Measurements from ENCODE around the gene USP15. TPM values are rescaled to one million over a fixed set of nuclear protein-coding genes. Genes with fewer than 3 reads are reported as not detected.

The USP15 gene
- 100 to 1,000 TPM; 156 to 224 (median 180) TPM for total RNA-seq
- 100 to 1,000 TPM in 1 of 2 donors, 10 to 100 TPM in 1; 72.5 to 102 TPM for polyA plus RNA-seq
- total RNA-seq: 251 reads per million, percentile 95 among the genes with 10 or more reads in this experiment

DNA sequence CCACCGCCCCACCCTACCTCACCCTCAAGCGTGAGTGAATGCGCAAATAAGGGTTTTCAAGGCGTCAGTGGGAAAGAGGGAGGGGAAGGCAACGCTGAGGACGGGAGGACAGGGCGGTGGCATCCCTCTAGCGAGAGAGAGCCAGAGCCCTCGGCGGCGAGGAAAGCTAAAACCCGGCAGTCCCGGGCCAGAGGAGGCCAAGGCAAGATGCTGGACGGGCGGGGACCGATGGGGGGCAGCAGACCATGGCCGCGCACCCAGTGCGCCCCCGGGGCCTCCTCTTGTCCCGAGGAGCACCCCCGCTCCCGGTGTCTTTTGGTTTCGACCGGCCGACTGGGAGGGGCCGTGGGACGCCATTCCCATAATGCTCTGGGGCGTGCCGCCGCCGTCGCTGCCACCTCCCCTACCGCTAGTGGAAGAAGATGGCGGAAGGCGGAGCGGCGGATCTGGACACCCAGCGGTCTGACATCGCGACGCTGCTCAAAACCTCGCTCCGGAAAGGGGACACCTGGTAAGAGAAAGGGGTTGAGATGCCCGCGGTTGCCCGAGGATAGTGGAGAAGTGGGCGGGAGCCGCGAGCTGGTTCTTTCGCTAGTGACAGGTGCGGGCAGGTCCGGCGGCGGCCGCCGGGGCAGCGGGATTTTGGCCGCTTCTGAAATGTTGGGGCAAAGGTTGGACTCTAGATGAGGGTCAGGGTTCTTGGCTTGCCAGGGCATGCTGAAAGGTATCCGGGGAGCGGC is at the start of gene USP15:
USP15 (plus strand) TSS at position 412 of the 740 bp plus-strand sequence; CDS start at position 423, 11 bp downstream.
- peak; percentile 92 to 96 (median 96) for DNase-seq
- intact Hi-C loops (cut with micrococcal nuclease): loop anchor here (1.0 to 10.0 kb wide), 16 partner anchors 9 to 1963 kb away; partner anchors contain the start of genes MON2 (in 2 of the 2) and KICS2 (in 1 of the 2)
- peaks cover 0 to 3% (median 0%) of the 10 kb centered on the region in 5 donors for H3K27me3 Mint-ChIP-seq
- no peaks in the 10 kb centered on the region for H3K9me3 Mint-ChIP-seq
- H3K36me3 Mint-ChIP-seq: peaks cover 0 to 24% (median 9%) of the 10 kb centered on the region in 5 donors
- Histone ChIP-seq H3K4me1 (ENCODE audit: control insufficient read depth in 2 of 2, insufficient read depth in 2 of 2, low read length in 2 of 2) (peaks cover 46 to 49% of the 10 kb centered on the region in 2 donors), H3K27ac (ENCODE audit: low read depth, low read length) (peak within 1 kb of the TSS; percentile 98), H3K4me3 (ENCODE audit: low read length) (peak within 1 kb of the TSS; percentile 96), H3K9me3 (ENCODE audit: control insufficient read depth in 2 of 3, low read length in 3 of 3) (no peaks in the 10 kb centered on the region), H3K27me3 (ENCODE audit: control insufficient read depth in 2 of 2, insufficient read depth in 2 of 2, low read length in 2 of 2) (no peaks in the 10 kb centered on the region), H3K36me3 (ENCODE audit: control insufficient read depth in 2 of 3, insufficient read depth in 3 of 3, low read length in 3 of 3) (peaks cover 0 to 10% (median 0%) of the 10 kb centered on the region in 3 experiments)
- peak within 1 kb of the TSS; percentile 97 to 99 (median 98) for H3K27ac Mint-ChIP-seq
- H3K4me3 Mint-ChIP-seq: peak within 1 kb of the TSS; percentile 90 to 100 (median 96)
- peaks cover 28 to 69% (median 62%) of the 10 kb centered on the region in 7 donors for H3K4me1 Mint-ChIP-seq
- ATAC-seq: peak; percentile 91
- ChIA-PET POLR2A (interaction anchor here (0.8 to 2.2 kb wide), 13 partner anchors 8 to 342 kb away, joined by 3 to 20 read pairs (median 4); no protein-coding TSS in a partner anchor), CTCF (interaction anchor here (0.6 to 1.0 kb wide), 2 partner anchors 9 to 30 kb away, joined by 3 read pairs; no protein-coding TSS in a partner anchor)

DNA sequence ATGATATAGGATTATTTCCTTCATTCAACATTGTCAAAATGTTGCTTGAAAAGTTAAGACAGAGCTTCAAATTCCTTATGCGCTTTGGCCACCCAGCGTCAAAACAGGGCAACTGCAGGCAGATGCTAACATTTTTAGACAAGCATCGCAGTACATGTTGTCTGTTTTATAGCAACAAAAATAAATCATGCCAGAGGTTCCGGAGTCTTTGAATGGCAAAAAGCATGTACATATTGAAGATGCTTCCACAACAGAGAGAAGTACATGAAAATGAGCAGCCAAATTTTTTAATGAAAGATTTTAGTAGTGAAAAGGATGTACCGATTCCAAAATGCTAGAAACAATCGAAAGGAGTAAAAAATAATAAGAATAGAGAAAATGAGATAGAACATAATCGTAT is 49.8 kb upstream of the USP15 start:
- no peaks in the 10 kb centered on the region for H3K9me3 ChIP-seq (ENCODE audit: control insufficient read depth in 2 of 3, low read length in 3 of 3)
- H3K27ac ChIP-seq (ENCODE audit: low read depth, low read length): no peak overlapping the region
- intact Hi-C loops (cut with micrococcal nuclease): loop anchor here in 1 of 2 donors (1.0 kb wide), 1 partner anchor 18 kb away; a partner anchor contains a TSS
- peaks cover 0 to 11% of the 10 kb centered on the region in 2 donors for H3K4me1 ChIP-seq (ENCODE audit: control insufficient read depth in 2 of 2, insufficient read depth in 2 of 2, low read length in 2 of 2)
- Mint-ChIP-seq H3K4me3 (peak overlapping the region in 4 of 10 donors; percentile 3 to 30 (median 4)), H3K36me3 (peaks cover 0 to 6% (median 0%) of the 10 kb centered on the region in 5 donors), H3K27me3 (peaks cover 0 to 14% (median 0%) of the 10 kb centered on the region in 5 donors), H3K9me3 (peaks cover 0 to 7% (median 0%) of the 10 kb centered on the region in 11 donors), H3K4me1 (peaks cover 14 to 39% (median 29%) of the 10 kb centered on the region in 7 donors), H3K27ac (peak overlapping the region in 1 of 9 donors; percentile 4)
- H3K36me3 ChIP-seq (ENCODE audit: control insufficient read depth in 2 of 3, insufficient read depth in 3 of 3, low read length in 3 of 3): no peaks in the 10 kb centered on the region
- ATAC-seq: peak; percentile 60
- CTCF ChIA-PET: interaction anchor here (0.6 to 1.8 kb wide), 9 partner anchors 13 to 227 kb away, joined by 3 to 5 read pairs (median 3); a partner anchor contains a TSS
- H3K27me3 ChIP-seq (ENCODE audit: control insufficient read depth in 2 of 2, insufficient read depth in 2 of 2, low read length in 2 of 2): no peaks in the 10 kb centered on the region
- peak in 5 of 9 donors; percentile 34 to 47 (median 43) for DNase-seq
- no peak overlapping the region for H3K4me3 ChIP-seq (ENCODE audit: low read length)
- POLR2A ChIA-PET: interaction anchor here (0.8 to 1.5 kb wide), 3 partner anchors 49 to 52 kb away, joined by 3 to 4 read pairs (median 4); partner anchors contain the start of gene USP15

DNA sequence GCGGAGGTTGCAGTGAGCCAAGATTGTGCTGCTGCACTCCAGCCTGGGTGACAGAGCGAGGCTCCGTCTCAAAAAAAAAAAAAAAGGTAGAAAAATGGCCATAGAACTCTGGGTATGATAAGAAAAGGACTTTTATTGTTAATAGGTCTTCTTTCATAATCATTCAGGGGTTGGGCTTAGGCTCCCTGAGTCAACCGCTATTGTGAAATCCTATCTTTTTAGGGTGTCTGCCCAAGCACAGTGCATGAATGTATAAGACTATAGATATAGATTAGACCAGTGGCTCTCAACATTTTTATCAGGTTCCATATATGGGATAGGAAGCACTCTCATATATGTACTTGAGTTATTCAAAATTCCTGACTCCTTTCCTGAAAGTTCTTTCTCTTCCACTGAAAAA is 48.7 kb upstream of the USP15 start:
- peaks cover 0 to 21% of the 10 kb centered on the region in 2 donors for H3K4me1 ChIP-seq (ENCODE audit: control insufficient read depth in 2 of 2, insufficient read depth in 2 of 2, low read length in 2 of 2)
- Mint-ChIP-seq H3K9me3 (peaks cover 0 to 5% (median 0%) of the 10 kb centered on the region in 11 donors), H3K36me3 (peaks cover 0 to 3% (median 0%) of the 10 kb centered on the region in 5 donors), H3K4me3 (no peak overlapping the region), H3K4me1 (peaks cover 14 to 50% (median 36%) of the 10 kb centered on the region in 7 donors), H3K27ac (no peak overlapping the region), H3K27me3 (peaks cover 0 to 11% (median 0%) of the 10 kb centered on the region in 5 donors)
- ChIA-PET CTCF (interaction anchor here (0.6 to 1.8 kb wide), 6 partner anchors 14 to 336 kb away, joined by 3 to 5 read pairs (median 3); no protein-coding TSS in a partner anchor), POLR2A (no interaction called here)
- H3K4me3 ChIP-seq (ENCODE audit: low read length): no peak overlapping the region
- H3K27me3 ChIP-seq (ENCODE audit: control insufficient read depth in 2 of 2, insufficient read depth in 2 of 2, low read length in 2 of 2): no peaks in the 10 kb centered on the region
- DNase-seq (no peak), ATAC-seq (peak; percentile 74)
- H3K36me3 ChIP-seq (ENCODE audit: control insufficient read depth in 2 of 3, insufficient read depth in 3 of 3, low read length in 3 of 3): no peaks in the 10 kb centered on the region
- intact Hi-C loops (cut with micrococcal nuclease): no loop called here
- H3K9me3 ChIP-seq (ENCODE audit: control insufficient read depth in 2 of 3, low read length in 3 of 3): no peaks in the 10 kb centered on the region
- no peak overlapping the region for H3K27ac ChIP-seq (ENCODE audit: low read depth, low read length)

DNA sequence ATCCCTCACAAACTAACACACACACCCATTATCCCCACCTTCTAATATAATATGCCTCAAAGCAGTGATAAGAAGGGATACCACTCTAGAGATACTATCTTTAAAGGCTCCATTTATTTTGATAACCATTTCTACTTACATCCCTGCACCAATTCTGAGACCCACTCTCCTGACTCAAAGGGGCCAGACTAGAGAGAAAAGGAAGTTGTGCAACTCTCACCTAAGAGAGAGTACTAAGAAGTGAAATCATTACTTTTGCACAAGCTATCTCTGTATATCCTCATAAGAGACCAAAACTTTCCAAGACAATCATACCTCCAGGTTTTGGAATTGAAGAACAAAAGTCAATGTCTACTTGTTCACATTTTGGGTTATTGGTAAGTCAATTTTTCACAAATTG is 45.4 kb upstream of the USP15 start:
- H3K36me3 ChIP-seq (ENCODE audit: control insufficient read depth in 2 of 3, insufficient read depth in 3 of 3, low read length in 3 of 3): no peaks in the 10 kb centered on the region
- no peaks in the 10 kb centered on the region for H3K9me3 ChIP-seq (ENCODE audit: control insufficient read depth in 2 of 3, low read length in 3 of 3)
- no peaks in the 10 kb centered on the region for H3K36me3 Mint-ChIP-seq
- POLR2A ChIA-PET: interaction anchor here (0.8 kb wide), 1 partner anchor 44 kb away, joined by 3 read pairs; no protein-coding TSS in a partner anchor
- DNase-seq (peak in 1 of 9 donors; percentile 14), ATAC-seq (peak; percentile 44)
- H3K27me3 Mint-ChIP-seq: peaks cover 0 to 14% (median 0%) of the 10 kb centered on the region in 5 donors
- H3K4me3 ChIP-seq (ENCODE audit: low read length): no peak overlapping the region
- intact Hi-C loops (cut with micrococcal nuclease): loop anchor here (1.0 to 2.0 kb wide), 2 partner anchors 36 to 45 kb away; partner anchors contain the start of gene USP15 (in 1 of the 2)
- peaks cover 14 to 61% (median 42%) of the 10 kb centered on the region in 7 donors for H3K4me1 Mint-ChIP-seq
- H3K9me3 Mint-ChIP-seq: peaks cover 0 to 5% (median 0%) of the 10 kb centered on the region in 11 donors
- no peaks in the 10 kb centered on the region for H3K27me3 ChIP-seq (ENCODE audit: control insufficient read depth in 2 of 2, insufficient read depth in 2 of 2, low read length in 2 of 2)
- peaks cover 0 to 22% of the 10 kb centered on the region in 2 donors for H3K4me1 ChIP-seq (ENCODE audit: control insufficient read depth in 2 of 2, insufficient read depth in 2 of 2, low read length in 2 of 2)
- CTCF ChIA-PET: no interaction called here
- H3K27ac ChIP-seq (ENCODE audit: low read depth, low read length): no peak overlapping the region
- peak overlapping the region in 8 of 10 donors; percentile 2 to 80 (median 67) for H3K4me3 Mint-ChIP-seq
- H3K27ac Mint-ChIP-seq: peak overlapping the region in 7 of 9 donors; percentile 38 to 90 (median 77)

DNA sequence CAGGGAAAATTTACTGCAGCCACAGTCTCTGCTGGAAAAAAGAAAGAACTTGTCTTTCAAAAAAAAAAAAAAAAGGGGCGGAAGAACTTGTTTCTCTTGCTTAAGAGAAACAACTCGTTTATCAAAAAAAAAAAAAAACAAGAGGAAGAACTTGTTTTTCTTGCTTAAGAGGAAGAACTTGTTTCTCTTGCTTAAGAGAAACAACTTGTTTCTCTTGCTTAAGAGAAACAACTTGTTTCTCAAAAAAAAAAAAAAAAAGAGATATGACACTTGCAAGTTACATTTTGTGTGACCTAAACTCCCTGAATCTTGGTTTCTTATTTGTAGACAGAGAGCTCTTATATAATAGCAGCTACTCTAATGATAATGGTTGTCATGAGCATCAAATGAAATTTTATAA is 44.7 kb upstream of the USP15 start:
- H3K4me1 ChIP-seq (ENCODE audit: control insufficient read depth in 2 of 2, insufficient read depth in 2 of 2, low read length in 2 of 2): peaks cover 0 to 22% of the 10 kb centered on the region in 2 donors
- H3K36me3 ChIP-seq (ENCODE audit: control insufficient read depth in 2 of 3, insufficient read depth in 3 of 3, low read length in 3 of 3): no peaks in the 10 kb centered on the region
- DNase-seq (peak in 3 of 9 donors; percentile 31 to 49 (median 45)), ATAC-seq (no peak)
- H3K27ac Mint-ChIP-seq: peak overlapping the region; percentile 57 to 90 (median 74)
- ChIA-PET POLR2A (interaction anchor here (0.8 to 1.0 kb wide), 2 partner anchors 44 to 57 kb away, joined by 3 read pairs; no protein-coding TSS in a partner anchor), CTCF (no interaction called here)
- H3K9me3 Mint-ChIP-seq: peaks cover 0 to 6% (median under 1%) of the 10 kb centered on the region in 11 donors
- peaks cover 11 to 57% (median 39%) of the 10 kb centered on the region in 7 donors for H3K4me1 Mint-ChIP-seq
- no peak overlapping the region for H3K4me3 ChIP-seq (ENCODE audit: low read length)
- H3K36me3 Mint-ChIP-seq: peaks cover 0 to 2% (median 0%) of the 10 kb centered on the region in 5 donors
- H3K4me3 Mint-ChIP-seq: peak overlapping the region; percentile 16 to 80 (median 66)
- intact Hi-C loops (cut with micrococcal nuclease): loop anchor here (1.0 to 2.0 kb wide), 2 partner anchors 35 to 45 kb away; partner anchors contain the start of gene USP15 (in 1 of the 2)
- H3K27me3 Mint-ChIP-seq: peaks cover 0 to 14% (median 0%) of the 10 kb centered on the region in 5 donors
- H3K9me3 ChIP-seq (ENCODE audit: control insufficient read depth in 2 of 3, low read length in 3 of 3): no peaks in the 10 kb centered on the region
- no peak overlapping the region for H3K27ac ChIP-seq (ENCODE audit: low read depth, low read length)
- no peaks in the 10 kb centered on the region for H3K27me3 ChIP-seq (ENCODE audit: control insufficient read depth in 2 of 2, insufficient read depth in 2 of 2, low read length in 2 of 2)

Measured in naive thymus-derived CD4-positive, alpha-beta T cell (primary cell).